Right renal cortex interstitium (tissue), 3 donors: ENCODE measurements around the gene KRT78. TPM values are rescaled to one million over a fixed set of nuclear protein-coding genes. Genes with fewer than 3 reads are reported as not detected.
"Not testable (repeated sequence)": the region's sequence is repeated elsewhere in the genome, so short reads cannot be mapped to it uniquely, and the experiment has no call there.

Experiments used
- DNase-seq, 3 donors: peaks; one replicate each; pipeline ENCODE4 v3.0.0-alpha.2; 2013; ENCODE audit warnings: low read depth in 3 of 3, low spot score in 2 of 3
- polyA plus RNA-seq, 3 donors: library from polyadenylated mRNA; unstranded; fragments of 120-200 nt; gene quantifications; one replicate each; pipeline ENCODE4 v1.2.1, GENCODE V29; 2013; ENCODE audit not compliant: insufficient read length in 3 of 3

Gene KRT78
- not detected for polyA plus RNA-seq

GRCh38 chr12:52848661-52849255 is at the start of gene KRT78:
Gene KRT78, minus strand, starts transcription at chr12:52848994. Its CDS starts 64 bp downstream, at chr12:52848930.
- DNase-seq = no peak

GRCh38 chr12:52896190-52897100 is 47.7 kb upstream of the KRT78 start:
- no peak for DNase-seq

GRCh38 chr12:52895726-52896189 is 47.0 kb upstream of the KRT78 start:
- no peak for DNase-seq

GRCh38 chr12:52892974-52893373 is 44.2 kb upstream of the KRT78 start:
- DNase-seq = no peak

GRCh38 chr12:52892207-52892852 is 43.5 kb upstream of the KRT78 start:
- DNase-seq = no peak

- DNase-seq = no peak
These were observed 42.2 kb upstream of the KRT78 start for GRCh38 chr12:52891044-52891443.

GRCh38 chr12:52890417-52890816 is 41.6 kb upstream of the KRT78 start:
- DNase-seq = no peak

GRCh38 chr12:52884526-52885293 is 35.9 kb upstream of the KRT78 start:
- DNase-seq = no peak

- DNase-seq = not testable (repeated sequence)
These were observed 31.7 kb upstream of the KRT78 start for GRCh38 chr12:52880499-52880898.

- DNase-seq = peak in 1 of 3 donors; percentile 75
These were observed 30.9 kb upstream of the KRT78 start for GRCh38 chr12:52879394-52880351.

- no peak for DNase-seq
These were observed 30.0 kb upstream of the KRT78 start for GRCh38 chr12:52878507-52879393.

GRCh38 chr12:52877242-52877641 is 28.4 kb upstream of the KRT78 start:
- DNase-seq = no peak

GRCh38 chr12:52876372-52876771 is 27.6 kb upstream of the KRT78 start:
- no peak for DNase-seq

- DNase-seq = no peak
These were observed 26.0 kb upstream of the KRT78 start for GRCh38 chr12:52874573-52875435.

- no peak for DNase-seq
These were observed 25.2 kb upstream of the KRT78 start for GRCh38 chr12:52873832-52874572.

- no peak for DNase-seq
These were observed 24.7 kb upstream of the KRT78 start for GRCh38 chr12:52873513-52873831.
